CD4-positive, alpha-beta T cell treated with Interleukin-1 beta for 1 hour (primary cell): ENCODE results near the gene A1BG.

Experiments used
- DNase-seq, 2 donors: peaks; one replicate each; pipeline ENCODE4 v3.0.0-alpha.2; 2020 to 2022

Gene A1BG

GRCh38 chr19:58352760-58353671 lies at the start of gene A1BG:
Gene A1BG, minus strand, starts transcription at chr19:58353492. Its CDS starts 55 bp downstream, at chr19:58353437.
- DNase-seq: no peak

- DNase-seq: no peak
Measured at GRCh38 chr19:58401840-58402421, 48.6 kb upstream of the A1BG start.

GRCh38 chr19:58400916-58401839 lies 47.9 kb upstream of the A1BG start:
- peak; percentile 98 to 100 for DNase-seq

GRCh38 chr19:58400316-58400915 lies 47.1 kb upstream of the A1BG start:
- DNase-seq: no peak

- no peak for DNase-seq
Measured at GRCh38 chr19:58399903-58400302, 46.6 kb upstream of the A1BG start.

GRCh38 chr19:58398545-58398944 lies 45.3 kb upstream of the A1BG start:
- DNase-seq: no peak

- DNase-seq: no peak
Measured at GRCh38 chr19:58398087-58398486, 44.8 kb upstream of the A1BG start.

- DNase-seq: no peak
Measured at GRCh38 chr19:58397533-58398037, 44.3 kb upstream of the A1BG start.

GRCh38 chr19:58396691-58397532 lies 43.6 kb upstream of the A1BG start:
- DNase-seq: no peak

GRCh38 chr19:58395979-58396627 lies 42.8 kb upstream of the A1BG start:
- no peak for DNase-seq

GRCh38 chr19:58395220-58395978 lies 42.1 kb upstream of the A1BG start, which contains the start of gene RNF225:
Gene RNF225, plus strand, starts transcription at chr19:58395656. Its CDS starts 434 bp downstream, at chr19:58396090.
- DNase-seq: no peak

GRCh38 chr19:58394821-58395219 lies 41.5 kb upstream of the A1BG start:
- DNase-seq: no peak

- no peak for DNase-seq
Measured at GRCh38 chr19:58393725-58394033, 40.4 kb upstream of the A1BG start.

GRCh38 chr19:58392945-58393724 lies 39.8 kb upstream of the A1BG start:
- DNase-seq: no peak

GRCh38 chr19:58388175-58388526 lies 34.9 kb upstream of the A1BG start:
- no peak for DNase-seq

- DNase-seq: no peak
Measured at GRCh38 chr19:58387338-58388174, 34.3 kb upstream of the A1BG start.

- peak; percentile 98 to 99 for DNase-seq
Measured at GRCh38 chr19:58386576-58387337, 33.5 kb upstream of the A1BG start, which contains the start of gene RPS5. Gene RPS5, plus strand, starts transcription at chr19:58387269. Its CDS starts 869 bp downstream, at chr19:58388138.
